Brain pericyte (primary cell): ENCODE results near the gene XXYLT1.
A peak's percentile ranks its signal among the peaks of the same experiment; 100 is the strongest.
"Not testable (repeated sequence)": the region's sequence is repeated elsewhere in the genome, so short reads cannot be mapped to it uniquely, and the experiment has no call there.

Experiments
- DNase-seq: peaks from one replicate; pipeline ENCODE4 v3.0.0-alpha.2; 2012; ENCODE audit warnings: low read depth, low spot score

The XXYLT1 gene

DNA sequence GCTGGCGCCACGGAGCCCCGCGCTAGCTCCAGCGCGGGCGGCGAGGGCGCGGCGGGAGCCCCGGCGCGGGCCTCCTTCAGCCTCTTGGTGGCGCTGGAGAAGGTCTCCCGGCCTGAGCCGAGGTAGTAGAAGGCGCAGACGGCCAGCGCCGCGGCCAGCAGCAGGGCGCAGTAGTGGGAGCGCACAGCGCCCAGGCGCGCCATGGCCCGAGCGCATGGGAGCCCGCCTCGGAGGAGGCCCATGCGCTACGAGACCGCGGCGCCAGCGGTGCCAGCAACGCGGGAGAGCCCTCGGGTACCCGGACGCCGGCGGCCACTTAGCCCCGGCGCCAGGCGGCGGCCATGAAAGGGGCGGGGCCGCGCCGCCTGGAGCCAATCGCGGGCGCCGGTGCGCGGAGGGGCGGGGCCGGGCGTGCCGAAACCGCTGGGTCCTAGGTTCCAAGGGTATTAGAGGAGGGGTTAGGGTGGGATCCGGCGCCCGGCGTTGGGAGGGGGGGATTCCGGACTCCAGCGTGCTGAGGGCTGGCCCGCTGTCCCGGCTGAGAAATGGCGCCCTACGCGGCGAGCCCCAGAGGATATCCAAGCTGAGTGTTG is at the start of gene XXYLT1:
Gene XXYLT1, minus strand, starts transcription at position 343 of the 593 bp plus-strand sequence. Its CDS starts 101 bp downstream, at position 242.
- peak; percentile 31 for DNase-seq

GRCh38 chr3:195319060-195319459 is 48.1 kb upstream of the XXYLT1 start:
- DNase-seq = no peak

GRCh38 chr3:195312714-195313113 is 41.8 kb upstream of the XXYLT1 start:
- no peak for DNase-seq

- no peak for DNase-seq
These were observed 36.8 kb upstream of the XXYLT1 start for GRCh38 chr3:195307711-195308110.

DNA sequence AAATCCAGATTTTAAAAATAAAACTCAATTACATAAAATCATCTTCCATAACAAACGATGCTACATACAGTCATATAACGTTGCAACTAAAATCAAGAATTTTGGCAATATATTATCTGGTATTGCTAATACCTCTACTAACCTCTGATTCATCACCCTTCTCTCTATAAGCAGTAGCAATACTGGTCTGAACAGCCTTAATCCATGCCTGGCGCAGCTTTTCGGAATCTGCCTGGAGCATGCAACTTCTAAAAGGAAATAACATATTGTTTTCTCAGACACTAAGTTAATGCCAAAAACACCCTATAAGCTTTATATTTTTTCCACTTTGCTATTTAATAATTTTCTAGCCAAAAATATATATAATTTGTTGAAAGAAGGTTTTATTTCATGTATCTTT is 35.4 kb upstream of the XXYLT1 start:
- DNase-seq = no peak

GRCh38 chr3:195302431-195302830 is 31.5 kb upstream of the XXYLT1 start:
- no peak for DNase-seq

- no peak for DNase-seq
These were observed 26.5 kb upstream of the XXYLT1 start for GRCh38 chr3:195297446-195297845.

DNA sequence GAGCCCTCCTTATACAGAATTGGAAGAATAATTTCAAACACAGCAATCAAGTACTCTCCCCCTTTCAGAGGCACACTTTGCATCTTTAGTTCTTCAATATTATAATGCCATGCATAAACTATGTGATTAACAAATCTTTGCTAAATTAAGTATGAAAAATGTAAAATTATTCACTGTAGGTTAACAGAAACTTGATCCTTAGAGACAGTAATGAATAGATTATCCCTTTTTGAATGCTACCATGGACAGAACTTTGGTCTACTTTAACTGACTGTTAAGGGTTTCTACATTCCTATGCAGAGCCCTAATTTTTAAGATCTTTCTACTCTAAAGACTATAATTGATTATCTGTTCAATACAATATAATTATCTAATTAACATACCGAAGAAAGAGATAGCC is 25.7 kb upstream of the XXYLT1 start:
- DNase-seq = no peak

GRCh38 chr3:195291121-195291520 is 20.2 kb upstream of the XXYLT1 start:
- DNase-seq = no peak

GRCh38 chr3:195290643-195291042 is 19.7 kb upstream of the XXYLT1 start:
- DNase-seq = not testable (repeated sequence)

DNA sequence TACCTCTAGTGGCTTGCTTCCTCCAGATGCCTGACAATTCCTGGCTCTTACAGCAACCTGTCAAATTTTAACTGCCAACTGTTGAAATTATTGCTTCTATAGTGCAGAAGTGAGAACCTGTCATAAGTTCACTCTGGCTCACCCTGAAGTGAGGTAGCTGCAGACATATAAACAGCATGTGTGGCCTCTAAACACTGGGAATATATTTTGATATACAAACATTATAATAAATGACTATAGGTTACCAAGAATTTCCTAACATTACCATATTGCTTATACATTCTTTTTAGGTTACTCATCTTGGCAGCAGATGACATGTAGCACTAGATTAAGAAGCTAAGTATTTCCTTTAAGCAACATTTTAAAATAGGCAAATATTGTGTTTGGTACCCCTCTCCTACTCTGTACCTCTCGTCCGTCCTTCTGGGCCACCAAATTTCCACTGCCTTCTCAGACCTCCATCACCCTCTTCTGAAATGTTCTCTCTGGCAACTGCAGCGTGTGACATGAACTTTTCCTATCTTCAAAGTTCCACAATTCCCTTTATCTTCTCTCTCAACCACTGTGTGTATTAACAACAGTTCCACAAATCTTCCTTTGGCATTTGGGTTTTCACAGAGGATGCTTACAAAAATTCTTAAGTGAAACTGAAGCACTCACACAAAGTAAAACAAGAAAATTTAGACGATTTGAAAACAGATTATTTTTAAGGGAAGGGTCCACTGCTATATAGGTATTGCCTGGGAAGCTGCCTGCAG is 15.3 kb upstream of the XXYLT1 start:
- no peak for DNase-seq

- no peak for DNase-seq
These were observed 14.4 kb upstream of the XXYLT1 start for GRCh38 chr3:195285372-195285771.

GRCh38 chr3:195284842-195285241 is 13.9 kb upstream of the XXYLT1 start:
- no peak for DNase-seq

DNA sequence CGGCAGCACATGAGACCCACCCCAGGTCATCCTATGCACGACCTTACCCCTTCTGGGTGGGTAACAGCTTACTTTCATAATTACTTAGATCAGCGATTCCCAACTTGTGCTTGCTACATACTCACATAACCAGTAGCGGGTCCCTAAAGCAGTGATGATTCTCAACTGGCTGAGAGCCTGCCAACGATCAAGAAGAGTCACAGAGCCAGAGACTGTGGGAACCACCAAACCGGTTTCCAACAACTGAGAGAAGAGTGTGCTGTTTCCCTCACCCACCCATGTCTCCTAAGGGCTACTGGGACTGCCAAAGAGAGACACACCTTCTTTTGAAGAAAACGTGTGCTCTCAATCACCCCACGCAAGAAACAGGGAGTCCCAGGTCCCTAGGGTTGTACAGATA is 12.0 kb upstream of the XXYLT1 start:
- DNase-seq = no peak

DNA sequence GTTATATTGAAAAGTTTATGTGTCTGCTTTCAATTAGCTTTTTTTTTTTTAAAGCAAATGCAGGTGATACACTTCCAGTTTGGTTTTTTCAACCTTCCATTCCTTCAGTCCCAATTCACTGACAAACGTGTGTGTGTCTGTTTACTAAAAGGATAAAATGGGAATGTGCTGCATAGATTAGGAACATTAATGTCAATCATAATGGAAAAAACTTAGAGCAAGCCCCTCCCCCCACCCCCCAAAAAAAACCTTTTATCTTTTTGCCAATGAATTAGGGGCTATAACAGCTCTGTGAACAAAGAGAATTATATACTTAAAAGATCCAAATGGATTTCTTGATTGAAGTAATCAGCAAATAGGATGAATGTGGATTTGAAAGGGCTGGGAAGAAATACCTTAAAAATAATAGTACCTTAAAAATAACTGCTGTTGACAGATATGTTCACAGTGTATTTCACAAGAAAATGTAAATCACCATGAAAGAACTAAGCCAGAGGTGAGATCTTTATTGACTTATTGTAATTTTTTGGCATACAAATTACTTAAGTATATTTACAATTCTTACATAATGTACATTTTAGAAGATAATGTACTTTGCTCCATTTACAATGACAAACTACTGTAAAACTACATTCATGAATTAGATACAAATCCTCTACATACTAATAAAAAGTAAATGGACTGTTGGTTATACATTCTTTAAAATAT is 3.5 kb upstream of the XXYLT1 start:
- DNase-seq = no peak

- peak; percentile 68 for DNase-seq
These were observed 668 bp upstream of the XXYLT1 start for GRCh38 chr3:195271410-195272243.

- DNase-seq = no peak
These were observed 711 bp downstream of the XXYLT1 start for GRCh38 chr3:195270079-195270816.

- no peak for DNase-seq
These were observed 1.4 kb downstream of the XXYLT1 start for GRCh38 chr3:195269375-195270078.

- no peak for DNase-seq
These were observed 2.2 kb downstream of the XXYLT1 start for GRCh38 chr3:195268576-195269309.

GRCh38 chr3:195267096-195267495 is 3.9 kb downstream of the XXYLT1 start:
- no peak for DNase-seq
